A673 (cell line): Measurements from ENCODE around the gene ETV6.

ENCODE experiments used
- EZH2 ChIP-seq: fragments of 200-600 bp; sonication (generic); IDR thresholded peaks from 2 replicates; pipeline ENCODE4 v1.6.1; 2017; ENCODE audit warnings: borderline replicate concordance, low read depth, mild to moderate bottlenecking, mixed read lengths, antibody characterized with exemption, low read length; ENCODE audit not compliant: poor library complexity, severe bottlenecking
- TF ChIP-seq, protein P1 (sequence below): fragments of 300-800, 200-600 bp; sonication (generic); conservative IDR thresholded peaks from 2 replicates; pipeline ENCODE4 v1.5.1; 2017; ENCODE audit warnings: low read depth, mild to moderate bottlenecking, antibody characterized with exemption, low read length, moderate library complexity, mixed read lengths

DNA sequence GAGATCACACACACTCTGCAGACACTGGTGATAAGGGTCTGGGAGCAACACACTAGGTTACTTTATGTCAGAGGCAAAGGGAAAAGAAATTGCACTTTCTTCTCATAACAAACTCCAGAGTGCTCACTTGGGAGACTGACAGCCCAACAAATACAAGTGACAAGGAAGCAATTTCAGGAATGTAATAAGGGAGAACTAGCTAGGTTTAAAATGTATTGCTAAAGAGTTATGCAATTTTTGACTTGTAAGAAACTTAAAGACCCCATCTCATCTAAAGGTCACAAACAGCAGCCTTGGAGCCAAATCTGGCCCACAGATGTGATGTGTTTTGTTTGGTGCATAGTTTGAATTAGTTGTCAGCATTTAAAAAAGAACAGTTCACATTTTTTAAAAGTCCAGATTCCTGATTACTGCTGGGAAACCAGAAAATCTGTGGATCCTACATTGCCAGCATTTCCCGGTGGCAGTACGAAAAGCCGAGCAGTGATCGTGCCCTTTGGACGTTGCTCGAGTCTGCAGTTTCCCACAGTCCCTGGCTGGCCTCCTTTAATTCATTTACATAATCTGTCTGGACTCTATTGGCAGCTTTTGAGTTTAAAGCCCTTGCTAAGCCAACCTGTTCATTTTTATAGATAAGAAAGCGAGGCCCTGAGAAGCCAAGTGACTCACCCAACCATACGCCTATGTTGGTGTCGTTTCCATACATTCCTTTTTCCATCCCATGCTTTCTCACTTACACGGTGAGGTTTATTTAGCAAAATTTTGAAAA is 42.0 kb upstream of the ETV6 start:
- TF ChIP-seq, protein P1, sequence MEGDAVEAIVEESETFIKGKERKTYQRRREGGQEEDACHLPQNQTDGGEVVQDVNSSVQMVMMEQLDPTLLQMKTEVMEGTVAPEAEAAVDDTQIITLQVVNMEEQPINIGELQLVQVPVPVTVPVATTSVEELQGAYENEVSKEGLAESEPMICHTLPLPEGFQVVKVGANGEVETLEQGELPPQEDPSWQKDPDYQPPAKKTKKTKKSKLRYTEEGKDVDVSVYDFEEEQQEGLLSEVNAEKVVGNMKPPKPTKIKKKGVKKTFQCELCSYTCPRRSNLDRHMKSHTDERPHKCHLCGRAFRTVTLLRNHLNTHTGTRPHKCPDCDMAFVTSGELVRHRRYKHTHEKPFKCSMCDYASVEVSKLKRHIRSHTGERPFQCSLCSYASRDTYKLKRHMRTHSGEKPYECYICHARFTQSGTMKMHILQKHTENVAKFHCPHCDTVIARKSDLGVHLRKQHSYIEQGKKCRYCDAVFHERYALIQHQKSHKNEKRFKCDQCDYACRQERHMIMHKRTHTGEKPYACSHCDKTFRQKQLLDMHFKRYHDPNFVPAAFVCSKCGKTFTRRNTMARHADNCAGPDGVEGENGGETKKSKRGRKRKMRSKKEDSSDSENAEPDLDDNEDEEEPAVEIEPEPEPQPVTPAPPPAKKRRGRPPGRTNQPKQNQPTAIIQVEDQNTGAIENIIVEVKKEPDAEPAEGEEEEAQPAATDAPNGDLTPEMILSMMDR, result no peak
- no peak for TF ChIP-seq EZH2
